NB4 (cell line): ENCODE data around the gene IRS2.

ENCODE experiments used
- DNase-seq: peaks from one replicate; pipeline ENCODE4 v3.0.0; 2010; ENCODE audit warnings: low read depth
- H3K4me3 ChIP-seq: one replicate; pipeline ENCODE4 v1.5.1; 2011; ENCODE audit warnings: mild to moderate bottlenecking, low read depth, low read length, moderate library complexity
- CTCF ChIP-seq: IDR thresholded peaks from one replicate; pipeline ENCODE4 v1.5.1; 2012; ENCODE audit warnings: low read depth, low read length
- MAX ChIP-seq: IDR thresholded peaks from 2 replicates; pipeline ENCODE4 v1.6.1; 2011; ENCODE audit warnings: low read depth, low read length
- MYC ChIP-seq: IDR thresholded peaks from 2 replicates; pipeline ENCODE4 v1.6.1; 2011; ENCODE audit warnings: low read depth, low read length
- POLR2A ChIP-seq: IDR thresholded peaks from 2 replicates; pipeline ENCODE4 v1.6.1; 2011; ENCODE audit warnings: mild to moderate bottlenecking; ENCODE audit not compliant: insufficient read length; ENCODE audit errors: extremely low read depth

Gene IRS2

GRCh38 chr13:109718726-109719125 is 67.7 kb downstream of the IRS2 start:
- no peak for TF ChIP-seq MAX
- TF ChIP-seq POLR2A = no peak
- TF ChIP-seq MYC = no peak
- TF ChIP-seq CTCF = no peak
- H3K4me3 ChIP-seq = no peak overlapping the region
- no peak for DNase-seq

- H3K4me3 ChIP-seq = no peak overlapping the region
- DNase-seq = no peak
- TF ChIP-seq MAX (no peak), POLR2A (no peak), MYC (no peak), CTCF (no peak)
These were observed 68.7 kb downstream of the IRS2 start for GRCh38 chr13:109717686-109718085.

- peak; percentile 89 for DNase-seq
- H3K4me3 ChIP-seq = no peak overlapping the region
- TF ChIP-seq MYC = peak; percentile 98
- TF ChIP-seq CTCF = no peak
- TF ChIP-seq MAX = peak; percentile 99
These were observed 70.5 kb downstream of the IRS2 start for GRCh38 chr13:109715902-109716301.

- TF ChIP-seq MAX (no peak), CTCF (no peak), POLR2A (no peak), MYC (no peak)
- H3K4me3 ChIP-seq = no peak overlapping the region
- no peak for DNase-seq
These were observed 72.7 kb downstream of the IRS2 start for GRCh38 chr13:109713681-109714080.

GRCh38 chr13:109712124-109712722 is 74.2 kb downstream of the IRS2 start:
- no peak for DNase-seq
- TF ChIP-seq MAX = no peak
- no peak for TF ChIP-seq POLR2A
- TF ChIP-seq CTCF = no peak
- TF ChIP-seq MYC = no peak
- H3K4me3 ChIP-seq = no peak overlapping the region
